Keratinocyte (primary cell): ENCODE results near the gene SLC51B. TPM values are rescaled to one million over a fixed set of nuclear protein-coding genes. Genes with fewer than 3 reads are reported as not detected.

Experiments used
- DNase-seq: peaks from one replicate; pipeline ENCODE4 v3.0.0-alpha.2; 2011; ENCODE audit warnings: low read depth, missing footprints, low spot score
- FAIRE-seq: peaks from 2 replicates; lab custom pipeline; 2011; peaks lifted over from hg19 to GRCh38; lab: Jason Lieb, UNC
- H2AFZ ChIP-seq: 2 replicates; pipeline ENCODE4 v1.6.0; 2012; ENCODE audit warnings: low read length, control low read depth, inconsistent platforms; ENCODE audit not compliant: control insufficient read depth
- H3K27ac ChIP-seq: 2 replicates; pipeline ENCODE4 v1.5.1; 2011; ENCODE audit warnings: low read length; ENCODE audit not compliant: control insufficient read depth, insufficient read depth
- H3K27me3 ChIP-seq: 3 replicates; pipeline ENCODE4 v1.6.0; 2011; ENCODE audit warnings: low read length; ENCODE audit not compliant: control insufficient read depth, insufficient read depth; ENCODE audit errors: extremely low read depth
- H3K36me3 ChIP-seq, 2 experiments: 2 replicates in 1 of 2; 3 replicates in 1 of 2; pipeline ENCODE4 v1.5.1; 2011; ENCODE audit warnings: low read length in 2 of 2, mild to moderate bottlenecking in 1 of 2; ENCODE audit not compliant: control insufficient read depth in 2 of 2, insufficient read depth in 2 of 2; ENCODE audit errors: extremely low read depth in 1 of 2
- H3K4me1 ChIP-seq: 3 replicates; pipeline ENCODE4 v1.5.1; 2011; ENCODE audit warnings: low read length; ENCODE audit not compliant: control insufficient read depth, insufficient read depth; ENCODE audit errors: extremely low read depth
- H3K4me2 ChIP-seq: 3 replicates; pipeline ENCODE4 v1.6.0; 2011; ENCODE audit warnings: low read depth, low read length; ENCODE audit not compliant: control insufficient read depth, insufficient read depth; ENCODE audit errors: extremely low read depth
- H3K4me3 ChIP-seq, 3 experiments: fragments of 200-600 bp in 1 of 3; sonication (generic) in 1 of 3; 2 replicates in 2 of 3; 3 replicates in 1 of 3; pipeline ENCODE4 v1.5.1; 2011 to 2016; ENCODE audit warnings: low read length in 3 of 3, mild to moderate bottlenecking in 3 of 3, control low read depth in 2 of 3, inconsistent platforms in 1 of 3, low read depth in 1 of 3, mixed read lengths in 1 of 3, mixed run types in 1 of 3, moderate library complexity in 1 of 3; ENCODE audit not compliant: control insufficient read depth in 2 of 3, insufficient read depth in 2 of 3; ENCODE audit errors: extremely low read depth in 1 of 3
- H3K79me2 ChIP-seq: 2 replicates; pipeline ENCODE4 v1.6.0; 2012; ENCODE audit warnings: low read length; ENCODE audit not compliant: control insufficient read depth, insufficient read depth
- H3K9ac ChIP-seq: 3 replicates; pipeline ENCODE4 v1.6.0; 2011; ENCODE audit warnings: low read length; ENCODE audit not compliant: control insufficient read depth, insufficient read depth; ENCODE audit errors: extremely low read depth
- H3K9me1 ChIP-seq: 3 replicates; pipeline ENCODE4 v1.6.0; 2011; ENCODE audit warnings: low read length; ENCODE audit not compliant: control insufficient read depth, insufficient read depth; ENCODE audit errors: extremely low read depth
- H3K9me3 ChIP-seq: 2 replicates; pipeline ENCODE4 v1.5.1; 2012; ENCODE audit warnings: low read depth, low read length; ENCODE audit not compliant: control insufficient read depth
- H4K20me1 ChIP-seq: 3 replicates; pipeline ENCODE4 v1.6.0; 2011; ENCODE audit warnings: low read length; ENCODE audit not compliant: control insufficient read depth, insufficient read depth; ENCODE audit errors: extremely low read depth
- CTCF ChIP-seq, 3 experiments: IDR thresholded peaks in 1 of 3; conservative IDR thresholded peaks in 1 of 3; optimal IDR thresholded peaks in 1 of 3; 2 replicates in 2 of 3; 3 replicates in 1 of 3; pipeline versions ENCODE3 to v1.5.1; 2011; ENCODE audit warnings: low read length in 3 of 3, mild to moderate bottlenecking in 3 of 3, moderate library complexity in 2 of 3, control low read depth in 1 of 3, inconsistent platforms in 1 of 3; ENCODE audit not compliant: insufficient read depth in 2 of 3; ENCODE audit errors: extremely low read depth in 1 of 3
- EZH2 ChIP-seq: IDR thresholded peaks from one replicate; pipeline ENCODE4 v1.6.1; 2012; ENCODE audit warnings: inconsistent platforms, mild to moderate bottlenecking, low read length, moderate library complexity
- dilution Hi-C: fragments of 300-500 bp; cut with MboI; formaldehyde crosslinking; loops from one replicate; pipeline ENCODE4 v1.7.0; 2020; ENCODE audit warnings: low sequenced_read_pairs; ENCODE audit not compliant: extremely low pct_ligation_motif_present
- polyA plus RNA-seq, 5 experiments: library from polyadenylated mRNA; depleted of rRNA in 3 of 5; stranded (reverse) in 3 of 5; stranded (forward) in 1 of 5; unstranded in 1 of 5; fragments of >200 nt; gene quantifications; 1 replicate in 1 of 5; 2 replicates in 3 of 5; 3 replicates in 1 of 5; pipeline versions ENCODE4 v1.2.1 to v1.2.3, GENCODE V29; 2011 to 2012; ENCODE audit warnings: missing spikeins in 2 of 5, low read depth in 1 of 5, low replicate concordance in 1 of 5

Gene SLC51B
- polyA plus RNA-seq, 1 donor (not counting 4 experiments of a cell fraction or from before 2014, with no cell fraction given): not detected

- TF ChIP-seq EZH2 (no peak), CTCF (optimal IDR thresholded peaks at IDR 0.05 in 1 of 3, IDR thresholded peaks at IDR 0.05 in 1 of 3, conservative IDR thresholded peaks at IDR 0.05 in 1 of 3; ENCODE audit: extremely low read depth in 1 of 3, insufficient read depth in 2 of 3, low read length in 3 of 3) (no peak)
- Histone ChIP-seq H2AFZ (peak overlapping the region; percentile 18), H3K36me3 (no peaks in the 10 kb centered on the region), H3K27ac (no peak overlapping the region), H3K27me3 (peaks cover 28% of the 10 kb centered on the region), H3K4me1 (peaks cover 4% of the 10 kb centered on the region), H3K4me2 (no peak overlapping the region), H3K9me3 (no peaks in the 10 kb centered on the region), H4K20me1 (peaks cover 3% of the 10 kb centered on the region), H3K9me1 (no peaks in the 10 kb centered on the region), H3K9ac (no peak overlapping the region), H3K79me2 (no peaks in the 10 kb centered on the region), H3K4me3 (no peak overlapping the region)
- FAIRE-seq (no peak), DNase-seq (no peak)
- dilution Hi-C loops: no loop called here
Measured at GRCh38 chr15:65082303-65082953, 37.2 kb downstream of the SLC51B start.

DNA sequence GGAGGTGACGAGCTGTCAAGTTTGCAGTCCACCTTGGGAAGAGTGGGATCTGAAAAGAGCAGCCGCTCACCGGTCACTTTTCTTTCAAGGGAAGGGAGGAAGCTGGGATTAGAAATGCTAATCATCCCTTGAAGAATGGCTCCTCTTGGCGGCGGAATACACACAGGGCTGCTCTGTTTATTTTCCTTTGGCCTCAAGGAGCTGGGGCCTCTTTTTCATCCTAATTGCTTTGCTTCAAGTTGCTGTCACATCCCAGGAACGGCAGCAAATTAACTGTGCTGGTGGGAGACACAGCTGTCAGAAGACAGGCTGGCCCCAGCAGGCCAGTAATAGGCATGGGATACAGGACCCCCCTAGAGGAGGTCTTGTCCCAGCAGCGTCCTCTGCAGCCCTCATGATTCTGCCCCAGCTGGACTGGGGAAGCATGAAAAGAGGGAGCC lies 38.1 kb downstream of the SLC51B start:
- Histone ChIP-seq H3K79me2 (no peaks in the 10 kb centered on the region), H3K4me3 (no peak overlapping the region), H3K36me3 (no peaks in the 10 kb centered on the region), H3K27me3 (peaks cover 20% of the 10 kb centered on the region), H4K20me1 (peaks cover 3% of the 10 kb centered on the region), H3K4me2 (no peak overlapping the region), H3K27ac (no peak overlapping the region), H3K9ac (no peak overlapping the region), H3K9me1 (no peaks in the 10 kb centered on the region), H3K4me1 (peaks cover 4% of the 10 kb centered on the region), H3K9me3 (no peaks in the 10 kb centered on the region), H2AFZ (no peak overlapping the region)
- FAIRE-seq (no peak), DNase-seq (no peak)
- TF ChIP-seq EZH2: no peak
- no peak for TF ChIP-seq CTCF (optimal IDR thresholded peaks at IDR 0.05 in 1 of 3, IDR thresholded peaks at IDR 0.05 in 1 of 3, conservative IDR thresholded peaks at IDR 0.05 in 1 of 3; ENCODE audit: extremely low read depth in 1 of 3, insufficient read depth in 2 of 3, low read length in 3 of 3)
- dilution Hi-C loops: no loop called here
